AG10803 (cell line): Measurements from ENCODE around the gene OR11A1.
"Not testable (repeated sequence)": the region's sequence is repeated elsewhere in the genome, so short reads cannot be mapped to it uniquely, and the experiment has no call there.

Experiments used
- DNase-seq: peaks from one replicate; pipeline ENCODE4 v3.0.0; 2010; ENCODE audit warnings: low read depth
- H3K4me3 ChIP-seq: 2 replicates; pipeline ENCODE4 v1.5.1; 2011; ENCODE audit warnings: mild to moderate bottlenecking, low read length, control low read depth
- CTCF ChIP-seq: conservative IDR thresholded peaks from 2 replicates; pipeline ENCODE4 v1.5.1; 2011; ENCODE audit warnings: mild to moderate bottlenecking, low read length, control low read depth, inconsistent platforms

The OR11A1 gene

GRCh38 chr6:29465801-29466200, 8.9 kb upstream of the OR11A1 start:
- DNase-seq: no peak
- H3K4me3 ChIP-seq: no peak overlapping the region
- no peak for TF ChIP-seq CTCF

GRCh38 chr6:29465279-29465678, 8.4 kb upstream of the OR11A1 start:
- TF ChIP-seq CTCF: no peak
- no peak for DNase-seq
- no peak overlapping the region for H3K4me3 ChIP-seq

GRCh38 chr6:29462022-29462421, 5.2 kb upstream of the OR11A1 start:
- no peak for TF ChIP-seq CTCF
- no peak overlapping the region for H3K4me3 ChIP-seq
- no peak for DNase-seq

DNA sequence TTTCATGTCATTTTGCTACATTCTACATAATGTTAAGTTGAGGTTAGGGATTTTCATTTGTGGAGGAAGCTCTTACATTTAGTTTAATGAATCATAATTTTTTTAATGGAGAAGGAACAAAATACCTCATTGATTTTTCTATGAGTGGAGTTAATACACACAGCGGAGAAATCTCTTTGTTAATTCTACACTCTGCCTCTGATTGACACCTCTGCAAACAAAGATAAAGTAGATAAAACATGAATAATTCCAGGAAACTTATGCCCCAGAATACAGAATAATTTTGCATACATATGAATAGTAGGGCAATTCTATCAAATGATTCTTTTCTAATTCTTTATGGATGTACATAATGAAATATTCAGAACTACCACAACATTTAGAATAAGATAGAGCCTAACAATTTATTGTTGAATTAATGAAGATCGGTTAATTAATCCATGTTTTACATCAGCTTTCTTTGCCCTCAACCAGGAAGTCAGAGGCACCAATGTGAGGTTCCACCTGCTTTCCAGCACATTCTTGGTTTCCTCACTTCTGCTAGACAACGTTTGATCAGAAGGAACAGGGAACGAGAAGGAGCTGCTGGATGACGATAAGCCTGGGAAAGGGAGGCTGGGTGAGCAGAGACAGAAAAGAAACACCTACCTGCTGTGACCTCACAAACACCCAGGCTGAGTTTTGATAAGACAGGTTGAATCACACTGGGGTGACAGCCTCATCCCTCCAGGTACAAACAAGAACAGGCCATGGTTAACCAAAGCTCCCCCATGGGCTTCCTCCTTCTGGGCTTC, 4.3 kb upstream of the OR11A1 start:
- no peak for DNase-seq
- TF ChIP-seq CTCF: no peak
- no peak overlapping the region for H3K4me3 ChIP-seq

GRCh38 chr6:29451471-29452193, 5.2 kb downstream of the OR11A1 start:
- DNase-seq: no peak
- TF ChIP-seq CTCF: no peak

GRCh38 chr6:29447670-29448069, 9.2 kb downstream of the OR11A1 start:
- H3K4me3 ChIP-seq: no peak overlapping the region
- no peak for TF ChIP-seq CTCF
- DNase-seq: no peak

More at GRCh38 chr6:29451471-29452193, 5.2 kb downstream of the OR11A1 start:
- no peak overlapping the region for H3K4me3 ChIP-seq

DNA sequence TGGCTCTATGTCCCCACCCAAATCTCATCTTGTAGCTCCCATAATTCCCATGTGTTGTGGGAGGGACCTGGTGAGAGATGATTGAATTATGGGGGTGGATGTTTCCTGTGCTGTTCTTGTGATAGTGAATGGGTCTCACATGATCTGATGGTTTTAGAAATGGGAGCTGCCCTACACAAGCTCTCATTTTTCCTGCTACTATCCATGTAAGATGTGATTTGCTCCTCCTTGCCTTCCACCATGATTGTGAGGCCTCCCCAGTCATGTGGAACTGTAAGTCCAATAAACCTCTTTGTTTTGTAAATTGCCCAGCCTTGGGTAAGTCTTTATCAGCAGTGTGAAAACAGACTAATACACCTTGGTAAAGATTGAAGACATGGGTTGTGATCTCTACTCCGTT, 12.8 kb downstream of the OR11A1 start:
- not testable (repeated sequence) for H3K4me3 ChIP-seq, DNase-seq
